ENCODE results near the gene CIB4. TPM values are rescaled to one million over a fixed set of nuclear protein-coding genes. Genes with fewer than 3 reads are reported as not detected.

Gene CIB4
- total RNA-seq, 1 experiment from 2014 or later, result not detected

DNA sequence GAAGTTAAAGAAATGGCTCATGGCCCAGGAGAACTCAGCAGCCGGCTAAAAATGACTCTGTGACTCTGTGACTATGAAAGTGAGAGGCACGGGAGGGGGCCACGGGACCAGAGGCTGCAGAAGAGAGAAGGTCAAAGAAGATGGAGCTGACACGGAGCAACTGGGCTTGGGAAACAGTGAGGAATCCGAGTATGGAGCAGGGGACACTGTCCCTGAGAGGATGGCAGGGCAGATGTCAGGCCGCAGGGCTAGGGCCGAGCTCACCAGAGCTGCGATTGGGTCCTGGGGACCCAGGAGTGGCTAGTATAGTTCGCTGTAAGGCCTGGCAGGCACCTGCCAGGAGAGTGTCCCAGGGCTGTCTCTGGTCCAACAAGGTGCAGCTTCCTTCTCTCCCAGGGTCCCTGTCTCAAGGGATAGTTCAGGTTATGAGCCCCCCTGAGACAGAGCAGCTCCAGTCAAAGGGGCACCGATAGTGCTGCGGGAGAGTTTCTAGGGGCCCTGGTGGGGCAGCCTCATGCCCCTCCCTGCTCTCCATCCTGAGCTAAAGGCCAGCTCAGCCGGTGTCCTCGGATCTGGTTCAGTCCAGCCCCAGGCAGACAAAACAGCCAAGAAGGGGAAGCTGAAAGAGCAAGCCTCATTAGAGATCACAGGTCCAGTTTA, 42.7 kb downstream of the CIB4 start (continued):
- TF ChIP-seq, protein P1, sequence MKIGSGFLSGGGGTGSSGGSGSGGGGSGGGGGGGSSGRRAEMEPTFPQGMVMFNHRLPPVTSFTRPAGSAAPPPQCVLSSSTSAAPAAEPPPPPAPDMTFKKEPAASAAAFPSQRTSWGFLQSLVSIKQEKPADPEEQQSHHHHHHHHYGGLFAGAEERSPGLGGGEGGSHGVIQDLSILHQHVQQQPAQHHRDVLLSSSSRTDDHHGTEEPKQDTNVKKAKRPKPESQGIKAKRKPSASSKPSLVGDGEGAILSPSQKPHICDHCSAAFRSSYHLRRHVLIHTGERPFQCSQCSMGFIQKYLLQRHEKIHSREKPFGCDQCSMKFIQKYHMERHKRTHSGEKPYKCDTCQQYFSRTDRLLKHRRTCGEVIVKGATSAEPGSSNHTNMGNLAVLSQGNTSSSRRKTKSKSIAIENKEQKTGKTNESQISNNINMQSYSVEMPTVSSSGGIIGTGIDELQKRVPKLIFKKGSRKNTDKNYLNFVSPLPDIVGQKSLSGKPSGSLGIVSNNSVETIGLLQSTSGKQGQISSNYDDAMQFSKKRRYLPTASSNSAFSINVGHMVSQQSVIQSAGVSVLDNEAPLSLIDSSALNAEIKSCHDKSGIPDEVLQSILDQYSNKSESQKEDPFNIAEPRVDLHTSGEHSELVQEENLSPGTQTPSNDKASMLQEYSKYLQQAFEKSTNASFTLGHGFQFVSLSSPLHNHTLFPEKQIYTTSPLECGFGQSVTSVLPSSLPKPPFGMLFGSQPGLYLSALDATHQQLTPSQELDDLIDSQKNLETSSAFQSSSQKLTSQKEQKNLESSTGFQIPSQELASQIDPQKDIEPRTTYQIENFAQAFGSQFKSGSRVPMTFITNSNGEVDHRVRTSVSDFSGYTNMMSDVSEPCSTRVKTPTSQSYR (CRISPR knock-in tag; IDR thresholded peaks at IDR 0.05), result no peak

DNA sequence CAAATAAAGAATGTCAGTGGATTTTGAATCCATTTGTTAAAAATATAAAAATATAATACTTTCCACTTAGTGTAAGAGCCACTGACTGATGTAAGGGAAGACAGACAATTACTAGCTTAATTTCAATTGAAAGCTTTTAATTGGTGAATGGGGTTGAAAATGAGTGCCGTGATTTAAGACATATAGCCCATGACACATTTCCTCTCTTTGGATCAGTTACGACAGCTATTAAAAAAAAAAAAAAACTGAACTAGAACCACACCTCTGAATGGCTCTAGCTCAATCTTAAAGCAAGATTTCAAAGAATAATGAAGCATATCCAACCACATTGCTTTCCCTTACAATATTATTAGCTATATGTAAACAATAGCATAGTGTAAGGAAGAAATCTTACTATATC, 44.0 kb downstream of the CIB4 start:
- Mint-ChIP-seq H3K9me3 (no peaks in the 10 kb centered on the region; the same call in 1 of the 2 replicates), H3K4me3 (no peak overlapping the region), H3K36me3 (no peaks in the 10 kb centered on the region), H3K27me3 (ENCODE audit: low read depth) (no peaks in the 10 kb centered on the region), H3K4me1 (peaks cover 9% of the 10 kb centered on the region), H3K27ac (no peak overlapping the region)
- POLR2A ChIA-PET, result interaction anchor here (0.6 kb wide), 1 partner anchor 16 kb away, joined by 3 read pairs; no protein-coding TSS in a partner anchor
- CTCF ChIA-PET, result interaction anchor here (0.6 to 2.0 kb wide), 5 partner anchors 20 to 426 kb away, joined by 3 to 7 read pairs (median 4); no protein-coding TSS in a partner anchor
- DNase-seq (ENCODE audit: low spot score) (no peak), ATAC-seq (no peak)
- TF ChIP-seq GRHL2 (CRISPR knock-in tag; IDR thresholded peaks at IDR 0.05; ENCODE audit: insufficient replicate concordance, severe bottlenecking) (no peak), PRRX2 (CRISPR knock-in tag; IDR thresholded peaks at IDR 0.05) (no peak), CREM (CRISPR knock-in tag; IDR thresholded peaks at IDR 0.05) (no peak), TP53 (CRISPR knock-in tag; IDR thresholded peaks at IDR 0.05) (no peak), MYBL2 (CRISPR knock-in tag; IDR thresholded peaks at IDR 0.05) (no peak), KAT7 (CRISPR knock-in tag; IDR thresholded peaks at IDR 0.05; ENCODE audit: borderline replicate concordance) (no peak), SOX15 (CRISPR knock-in tag; IDR thresholded peaks at IDR 0.05) (no peak), OVOL2 (CRISPR knock-in tag; IDR thresholded peaks at IDR 0.05; ENCODE audit: borderline replicate concordance) (no peak), GABPB1 (CRISPR knock-in tag; IDR thresholded peaks at IDR 0.05) (no peak), RELA (CRISPR knock-in tag; IDR thresholded peaks at IDR 0.05; ENCODE audit: borderline replicate concordance) (no peak), ZNF232 (CRISPR knock-in tag; IDR thresholded peaks at IDR 0.05) (no peak), GTF2I (CRISPR knock-in tag; conservative IDR thresholded peaks at IDR 0.05) (no peak)
- TF ChIP-seq, protein P2, sequence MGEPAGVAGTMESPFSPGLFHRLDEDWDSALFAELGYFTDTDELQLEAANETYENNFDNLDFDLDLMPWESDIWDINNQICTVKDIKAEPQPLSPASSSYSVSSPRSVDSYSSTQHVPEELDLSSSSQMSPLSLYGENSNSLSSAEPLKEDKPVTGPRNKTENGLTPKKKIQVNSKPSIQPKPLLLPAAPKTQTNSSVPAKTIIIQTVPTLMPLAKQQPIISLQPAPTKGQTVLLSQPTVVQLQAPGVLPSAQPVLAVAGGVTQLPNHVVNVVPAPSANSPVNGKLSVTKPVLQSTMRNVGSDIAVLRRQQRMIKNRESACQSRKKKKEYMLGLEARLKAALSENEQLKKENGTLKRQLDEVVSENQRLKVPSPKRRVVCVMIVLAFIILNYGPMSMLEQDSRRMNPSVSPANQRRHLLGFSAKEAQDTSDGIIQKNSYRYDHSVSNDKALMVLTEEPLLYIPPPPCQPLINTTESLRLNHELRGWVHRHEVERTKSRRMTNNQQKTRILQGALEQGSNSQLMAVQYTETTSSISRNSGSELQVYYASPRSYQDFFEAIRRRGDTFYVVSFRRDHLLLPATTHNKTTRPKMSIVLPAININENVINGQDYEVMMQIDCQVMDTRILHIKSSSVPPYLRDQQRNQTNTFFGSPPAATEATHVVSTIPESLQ (CRISPR knock-in tag; IDR thresholded peaks at IDR 0.05), result no peak
- TF ChIP-seq, protein P3, sequence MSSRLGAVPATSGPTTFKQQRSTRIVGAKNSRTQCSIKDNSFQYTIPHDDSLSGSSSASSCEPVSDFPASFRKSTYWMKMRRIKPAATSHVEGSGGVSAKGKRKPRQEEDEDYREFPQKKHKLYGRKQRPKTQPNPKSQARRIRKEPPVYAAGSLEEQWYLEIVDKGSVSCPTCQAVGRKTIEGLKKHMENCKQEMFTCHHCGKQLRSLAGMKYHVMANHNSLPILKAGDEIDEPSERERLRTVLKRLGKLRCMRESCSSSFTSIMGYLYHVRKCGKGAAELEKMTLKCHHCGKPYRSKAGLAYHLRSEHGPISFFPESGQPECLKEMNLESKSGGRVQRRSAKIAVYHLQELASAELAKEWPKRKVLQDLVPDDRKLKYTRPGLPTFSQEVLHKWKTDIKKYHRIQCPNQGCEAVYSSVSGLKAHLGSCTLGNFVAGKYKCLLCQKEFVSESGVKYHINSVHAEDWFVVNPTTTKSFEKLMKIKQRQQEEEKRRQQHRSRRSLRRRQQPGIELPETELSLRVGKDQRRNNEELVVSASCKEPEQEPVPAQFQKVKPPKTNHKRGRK (CRISPR knock-in tag; IDR thresholded peaks at IDR 0.05; ENCODE audit: borderline replicate concordance), result no peak
- TF ChIP-seq, protein P4, sequence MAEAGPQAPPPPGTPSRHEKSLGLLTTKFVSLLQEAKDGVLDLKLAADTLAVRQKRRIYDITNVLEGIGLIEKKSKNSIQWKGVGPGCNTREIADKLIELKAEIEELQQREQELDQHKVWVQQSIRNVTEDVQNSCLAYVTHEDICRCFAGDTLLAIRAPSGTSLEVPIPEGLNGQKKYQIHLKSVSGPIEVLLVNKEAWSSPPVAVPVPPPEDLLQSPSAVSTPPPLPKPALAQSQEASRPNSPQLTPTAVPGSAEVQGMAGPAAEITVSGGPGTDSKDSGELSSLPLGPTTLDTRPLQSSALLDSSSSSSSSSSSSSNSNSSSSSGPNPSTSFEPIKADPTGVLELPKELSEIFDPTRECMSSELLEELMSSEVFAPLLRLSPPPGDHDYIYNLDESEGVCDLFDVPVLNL (CRISPR knock-in tag; IDR thresholded peaks at IDR 0.05; ENCODE audit: borderline replicate concordance, low read depth), result no peak
- TF ChIP-seq, protein P5, sequence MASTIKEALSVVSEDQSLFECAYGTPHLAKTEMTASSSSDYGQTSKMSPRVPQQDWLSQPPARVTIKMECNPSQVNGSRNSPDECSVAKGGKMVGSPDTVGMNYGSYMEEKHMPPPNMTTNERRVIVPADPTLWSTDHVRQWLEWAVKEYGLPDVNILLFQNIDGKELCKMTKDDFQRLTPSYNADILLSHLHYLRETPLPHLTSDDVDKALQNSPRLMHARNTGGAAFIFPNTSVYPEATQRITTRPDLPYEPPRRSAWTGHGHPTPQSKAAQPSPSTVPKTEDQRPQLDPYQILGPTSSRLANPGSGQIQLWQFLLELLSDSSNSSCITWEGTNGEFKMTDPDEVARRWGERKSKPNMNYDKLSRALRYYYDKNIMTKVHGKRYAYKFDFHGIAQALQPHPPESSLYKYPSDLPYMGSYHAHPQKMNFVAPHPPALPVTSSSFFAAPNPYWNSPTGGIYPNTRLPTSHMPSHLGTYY (CRISPR knock-in tag; IDR thresholded peaks at IDR 0.05), result no peak
- TF ChIP-seq, protein P6, sequence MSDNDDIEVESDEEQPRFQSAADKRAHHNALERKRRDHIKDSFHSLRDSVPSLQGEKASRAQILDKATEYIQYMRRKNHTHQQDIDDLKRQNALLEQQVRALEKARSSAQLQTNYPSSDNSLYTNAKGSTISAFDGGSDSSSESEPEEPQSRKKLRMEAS (CRISPR knock-in tag; IDR thresholded peaks at IDR 0.05), result no peak
- TF ChIP-seq, protein P7, sequence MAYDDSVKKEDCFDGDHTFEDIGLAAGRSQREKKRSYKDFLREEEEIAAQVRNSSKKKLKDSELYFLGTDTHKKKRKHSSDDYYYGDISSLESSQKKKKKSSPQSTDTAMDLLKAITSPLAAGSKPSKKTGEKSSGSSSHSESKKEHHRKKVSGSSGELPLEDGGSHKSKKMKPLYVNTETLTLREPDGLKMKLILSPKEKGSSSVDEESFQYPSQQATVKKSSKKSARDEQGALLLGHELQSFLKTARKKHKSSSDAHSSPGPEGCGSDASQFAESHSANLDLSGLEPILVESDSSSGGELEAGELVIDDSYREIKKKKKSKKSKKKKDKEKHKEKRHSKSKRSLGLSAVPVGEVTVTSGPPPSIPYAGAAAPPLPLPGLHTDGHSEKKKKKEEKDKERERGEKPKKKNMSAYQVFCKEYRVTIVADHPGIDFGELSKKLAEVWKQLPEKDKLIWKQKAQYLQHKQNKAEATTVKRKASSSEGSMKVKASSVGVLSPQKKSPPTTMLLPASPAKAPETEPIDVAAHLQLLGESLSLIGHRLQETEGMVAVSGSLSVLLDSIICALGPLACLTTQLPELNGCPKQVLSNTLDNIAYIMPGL (CRISPR knock-in tag; IDR thresholded peaks at IDR 0.05), result no peak
- TF ChIP-seq, protein P8, sequence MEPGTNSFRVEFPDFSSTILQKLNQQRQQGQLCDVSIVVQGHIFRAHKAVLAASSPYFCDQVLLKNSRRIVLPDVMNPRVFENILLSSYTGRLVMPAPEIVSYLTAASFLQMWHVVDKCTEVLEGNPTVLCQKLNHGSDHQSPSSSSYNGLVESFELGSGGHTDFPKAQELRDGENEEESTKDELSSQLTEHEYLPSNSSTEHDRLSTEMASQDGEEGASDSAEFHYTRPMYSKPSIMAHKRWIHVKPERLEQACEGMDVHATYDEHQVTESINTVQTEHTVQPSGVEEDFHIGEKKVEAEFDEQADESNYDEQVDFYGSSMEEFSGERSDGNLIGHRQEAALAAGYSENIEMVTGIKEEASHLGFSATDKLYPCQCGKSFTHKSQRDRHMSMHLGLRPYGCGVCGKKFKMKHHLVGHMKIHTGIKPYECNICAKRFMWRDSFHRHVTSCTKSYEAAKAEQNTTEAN (CRISPR knock-in tag; IDR thresholded peaks at IDR 0.05), result no peak

Data from WTC11 (cell line).